Subcutaneous abdominal adipose tissue (tissue), 5 donors: ENCODE results near the gene LEMD2.

Experiments used
- H3K27ac ChIP-seq: one replicate; pipeline ENCODE4 v1.7.0; 2013; ENCODE audit warnings: low read depth, mild to moderate bottlenecking, inconsistent platforms, low read length, moderate library complexity
- H3K27me3 ChIP-seq, 5 donors: one replicate each; pipeline ENCODE4 v1.7.0; 2013; ENCODE audit warnings: low read length in 5 of 5, inconsistent platforms in 1 of 5; ENCODE audit not compliant: control insufficient read depth in 5 of 5, insufficient read depth in 4 of 5
- H3K36me3 ChIP-seq, 5 donors: one replicate each; pipeline ENCODE4 v1.7.0; 2013; ENCODE audit warnings: low read length in 5 of 5; ENCODE audit not compliant: control insufficient read depth in 5 of 5, insufficient read depth in 5 of 5
- H3K4me1 ChIP-seq, 5 donors: one replicate each; pipeline ENCODE4 v1.7.0; 2013; ENCODE audit warnings: low read length in 5 of 5, mild to moderate bottlenecking in 3 of 5, moderate library complexity in 1 of 5; ENCODE audit not compliant: control insufficient read depth in 5 of 5, insufficient read depth in 5 of 5
- H3K4me3 ChIP-seq, 5 donors: one replicate each; pipeline ENCODE4 v1.7.0; 2013; ENCODE audit warnings: low read length in 5 of 5, low read depth in 1 of 5
- H3K9ac ChIP-seq, 5 donors: one replicate each; pipeline ENCODE4 v1.7.0; 2013; ENCODE audit warnings: low read length in 5 of 5, mild to moderate bottlenecking in 4 of 5, moderate library complexity in 3 of 5
- H3K9me3 ChIP-seq, 5 donors: one replicate each; pipeline ENCODE4 v1.7.0; 2013; ENCODE audit warnings: low read length in 5 of 5; ENCODE audit not compliant: control insufficient read depth in 5 of 5
- donor health status: healthy.
- donor health status: healthy.
- donor health status: healthy.
- donor health status: healthy.
- donor health status: healthy.

The LEMD2 gene

GRCh38 chr6:33752646-33753015 is 36.3 kb downstream of the LEMD2 start:
- no peaks in the 10 kb centered on the region for H3K9me3 ChIP-seq
- no peak overlapping the region for H3K9ac ChIP-seq
- H3K4me1 ChIP-seq: peaks cover 0 to 12% (median 0%) of the 10 kb centered on the region in 5 donors
- H3K36me3 ChIP-seq: no peaks in the 10 kb centered on the region
- no peak overlapping the region for H3K4me3 ChIP-seq
- peaks cover 0 to 9% (median 3%) of the 10 kb centered on the region in 5 donors for H3K27me3 ChIP-seq
- H3K27ac ChIP-seq: no peak overlapping the region

GRCh38 chr6:33751771-33752645 is 36.9 kb downstream of the LEMD2 start:
- Histone ChIP-seq H3K4me1 (peaks cover 0 to 12% (median 0%) of the 10 kb centered on the region in 5 donors), H3K27me3 (peaks cover 0 to 12% (median 3%) of the 10 kb centered on the region in 5 donors), H3K9ac (no peak overlapping the region), H3K4me3 (no peak overlapping the region), H3K9me3 (no peaks in the 10 kb centered on the region), H3K27ac (no peak overlapping the region), H3K36me3 (no peaks in the 10 kb centered on the region)

GRCh38 chr6:33750244-33750991 is 38.5 kb downstream of the LEMD2 start:
- Histone ChIP-seq H3K27me3 (peaks cover 0 to 12% (median 9%) of the 10 kb centered on the region in 5 donors), H3K9ac (no peak overlapping the region), H3K4me3 (no peak overlapping the region), H3K27ac (no peak overlapping the region), H3K4me1 (peaks cover 0 to 12% (median 0%) of the 10 kb centered on the region in 5 donors), H3K9me3 (no peaks in the 10 kb centered on the region), H3K36me3 (no peaks in the 10 kb centered on the region)

GRCh38 chr6:33749401-33749800 is 39.5 kb downstream of the LEMD2 start:
- H3K27me3 ChIP-seq: peaks cover 0 to 12% (median 12%) of the 10 kb centered on the region in 5 donors
- H3K36me3 ChIP-seq: no peaks in the 10 kb centered on the region
- H3K9me3 ChIP-seq: no peaks in the 10 kb centered on the region
- peaks cover 0 to 12% (median 0%) of the 10 kb centered on the region in 5 donors for H3K4me1 ChIP-seq
- H3K9ac ChIP-seq: no peak overlapping the region
- H3K27ac ChIP-seq: no peak overlapping the region
- H3K4me3 ChIP-seq: no peak overlapping the region

- H3K4me3 ChIP-seq: no peak overlapping the region
- H3K9me3 ChIP-seq: no peaks in the 10 kb centered on the region
- peaks cover 0 to 17% (median 14%) of the 10 kb centered on the region in 5 donors for H3K27me3 ChIP-seq
- peaks cover 0 to 12% (median 0%) of the 10 kb centered on the region in 5 donors for H3K4me1 ChIP-seq
- no peak overlapping the region for H3K27ac ChIP-seq
- no peak overlapping the region for H3K9ac ChIP-seq
- H3K36me3 ChIP-seq: no peaks in the 10 kb centered on the region
Observed at GRCh38 chr6:33748841-33749240, 40.1 kb downstream of the LEMD2 start.

- Histone ChIP-seq H3K9me3 (no peaks in the 10 kb centered on the region), H3K27ac (no peak overlapping the region), H3K4me3 (no peak overlapping the region), H3K36me3 (no peaks in the 10 kb centered on the region), H3K4me1 (peaks cover 0 to 12% (median 0%) of the 10 kb centered on the region in 5 donors), H3K9ac (no peak overlapping the region), H3K27me3 (peaks cover 3 to 22% (median 18%) of the 10 kb centered on the region in 5 donors)
Observed at GRCh38 chr6:33747823-33748222, 41.1 kb downstream of the LEMD2 start.

GRCh38 chr6:33746651-33747100 is 42.3 kb downstream of the LEMD2 start, which contains the start of gene IP6K3:
Gene IP6K3, minus strand, starts transcription at chr6:33746905. Its CDS starts 11,429 bp downstream, at chr6:33735476.
- Histone ChIP-seq H3K9me3 (no peaks in the 10 kb centered on the region), H3K4me1 (peaks cover 0 to 12% (median 0%) of the 10 kb centered on the region in 5 donors), H3K4me3 (no peak within 1 kb of the TSS), H3K36me3 (no peaks in the 10 kb centered on the region), H3K9ac (no peak within 1 kb of the TSS), H3K27ac (no peak within 1 kb of the TSS), H3K27me3 (peaks cover 10 to 32% (median 21%) of the 10 kb centered on the region in 5 donors)

GRCh38 chr6:33746036-33746600 is 42.8 kb downstream of the LEMD2 start:
- H3K4me1 ChIP-seq: peaks cover 0 to 7% (median 0%) of the 10 kb centered on the region in 5 donors
- H3K9ac ChIP-seq: no peak overlapping the region
- no peak overlapping the region for H3K4me3 ChIP-seq
- H3K27ac ChIP-seq: no peak overlapping the region
- H3K36me3 ChIP-seq: no peaks in the 10 kb centered on the region
- H3K27me3 ChIP-seq: peaks cover 10 to 32% (median 21%) of the 10 kb centered on the region in 5 donors
- no peaks in the 10 kb centered on the region for H3K9me3 ChIP-seq

GRCh38 chr6:33745548-33745947 is 43.4 kb downstream of the LEMD2 start:
- Histone ChIP-seq H3K9ac (no peak overlapping the region), H3K9me3 (no peaks in the 10 kb centered on the region), H3K27me3 (peaks cover 10 to 34% (median 21%) of the 10 kb centered on the region in 5 donors), H3K4me1 (peaks cover 0 to 2% (median 0%) of the 10 kb centered on the region in 5 donors), H3K4me3 (no peak overlapping the region), H3K36me3 (no peaks in the 10 kb centered on the region), H3K27ac (no peak overlapping the region)
